Hematopoietic multipotent progenitor cell treated with erythropoietin and hydrocortisone succinate and interleukin-3 and kit ligand, for 17 days (in vitro differentiated cells): ENCODE data around the gene SNX20.
A peak's percentile ranks its signal among the peaks of the same experiment; 100 is the strongest.

ENCODE experiments used
- DNase-seq: peaks from one replicate; pipeline ENCODE4 v3.0.0-alpha.2; 2015; ENCODE audit warnings: low spot score

The SNX20 gene

DNA sequence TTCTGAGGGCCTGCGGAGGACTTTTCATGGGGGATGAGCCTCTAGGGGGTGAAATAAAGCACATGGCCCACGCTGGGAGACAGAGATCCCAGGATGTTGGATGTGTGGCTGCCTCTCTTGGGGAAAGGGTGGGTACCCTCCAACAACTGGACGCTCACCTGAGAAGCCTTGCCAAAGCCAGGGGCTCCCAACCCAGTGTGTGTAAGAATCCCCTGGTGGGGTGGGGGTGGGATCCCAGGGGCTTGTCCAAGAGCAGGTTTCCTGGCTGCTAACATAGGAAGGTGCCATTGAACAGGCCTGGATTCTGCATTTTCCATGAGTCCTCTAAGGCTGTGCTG is 587 bp downstream of the SNX20 start:
- no peak for DNase-seq

DNA sequence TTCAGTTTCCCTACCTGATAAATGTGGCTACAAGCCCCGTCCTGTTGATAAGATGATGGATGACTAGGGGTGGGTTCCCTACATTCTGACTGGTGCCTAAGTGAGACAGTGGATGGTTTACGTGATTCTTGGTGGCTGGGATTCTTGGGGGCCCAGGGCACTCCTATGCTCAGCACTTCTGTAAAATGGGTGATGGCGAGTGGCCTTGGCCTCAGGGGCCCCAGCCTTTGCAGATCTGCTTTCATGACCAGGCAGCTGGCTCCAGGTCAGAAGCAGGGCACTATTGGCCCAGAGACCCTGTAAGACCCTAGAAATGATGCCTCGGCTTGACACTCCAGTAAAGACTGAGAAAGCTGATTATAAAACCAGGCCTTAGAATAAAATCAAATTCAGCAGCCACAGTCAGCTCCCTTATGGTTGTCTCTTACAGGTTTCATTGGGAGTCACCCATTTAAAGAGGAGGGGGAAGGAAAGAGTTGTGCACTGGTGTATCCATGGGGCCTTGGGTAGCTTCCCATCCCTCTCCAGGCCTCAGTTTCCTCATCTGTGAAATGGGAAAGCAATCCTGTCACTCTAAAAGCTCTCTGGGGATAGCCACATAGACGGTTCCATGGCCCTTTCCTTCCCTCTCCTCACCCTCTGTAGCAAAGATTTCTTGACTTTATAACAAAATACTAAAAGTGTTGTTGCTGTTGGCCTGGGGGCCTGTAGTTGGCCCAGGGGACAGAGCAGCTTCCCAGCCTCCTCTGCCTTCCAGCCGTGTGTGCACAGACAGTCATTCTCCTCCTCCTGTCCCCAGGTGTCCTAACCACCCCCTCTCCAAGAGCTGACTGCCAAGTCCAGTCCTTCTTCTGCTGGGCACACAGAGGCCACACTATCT is 1.2 kb downstream of the SNX20 start:
- DNase-seq = no peak

DNA sequence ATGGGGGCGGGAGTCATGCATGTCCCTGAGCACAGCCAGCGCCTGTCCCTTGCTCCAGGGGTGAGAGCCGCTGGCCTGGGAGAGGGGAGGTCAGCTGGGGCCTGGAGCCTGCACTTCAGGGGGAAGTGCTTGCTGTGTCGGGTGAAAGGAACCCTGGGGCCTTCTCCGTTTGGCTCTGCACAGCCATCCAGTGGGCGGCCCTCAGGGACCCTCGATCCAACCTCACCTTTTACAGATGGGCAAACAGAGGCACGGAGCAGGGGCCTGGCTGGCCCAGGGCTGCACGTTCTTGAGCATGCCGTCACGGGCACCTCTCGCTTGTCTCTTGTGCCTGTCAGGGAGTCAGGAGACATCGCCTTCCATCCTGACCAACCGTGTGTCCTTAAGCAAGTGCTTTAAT is 1.8 kb downstream of the SNX20 start:
- no peak for DNase-seq

DNA sequence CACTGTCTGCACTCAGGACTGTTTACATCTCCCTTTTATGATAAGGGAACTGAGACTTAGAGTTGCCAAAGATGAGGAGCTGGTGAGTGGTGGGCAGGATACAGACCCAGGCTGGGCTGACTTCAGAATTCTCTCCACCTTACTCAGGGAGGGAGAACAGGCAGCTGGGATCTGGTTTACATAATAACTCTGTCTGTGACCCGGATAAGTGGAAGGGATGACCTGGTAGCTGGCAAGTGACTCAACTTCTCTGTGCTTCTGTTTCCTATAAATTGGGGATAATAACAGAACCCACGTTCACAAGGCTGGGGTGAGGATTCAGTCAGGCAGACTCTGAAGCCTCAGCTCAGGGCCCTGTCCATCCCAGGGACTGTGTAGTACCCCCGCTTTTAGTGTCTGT is 2.6 kb downstream of the SNX20 start:
- no peak for DNase-seq

DNA sequence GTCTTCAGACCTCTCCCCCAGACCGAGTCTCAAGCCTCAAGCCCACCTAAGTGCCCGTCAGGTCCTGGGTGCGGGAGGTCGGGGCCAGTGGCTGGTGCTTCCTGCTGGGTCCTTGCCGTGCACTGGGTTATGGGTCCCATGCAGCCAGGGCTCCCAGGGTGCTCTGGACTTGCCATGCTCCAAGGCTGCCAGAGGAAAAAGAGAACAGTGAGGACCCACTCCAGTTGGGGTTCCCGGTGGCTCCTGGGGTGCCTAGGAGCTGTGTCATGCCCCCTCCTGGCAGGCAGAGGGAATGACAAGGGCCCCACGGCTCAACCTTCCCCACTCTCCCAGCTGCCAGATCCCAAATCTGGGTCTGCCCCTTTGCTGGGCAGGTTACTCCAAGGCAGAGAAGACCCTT is 3.8 kb downstream of the SNX20 start:
- DNase-seq = no peak

DNA sequence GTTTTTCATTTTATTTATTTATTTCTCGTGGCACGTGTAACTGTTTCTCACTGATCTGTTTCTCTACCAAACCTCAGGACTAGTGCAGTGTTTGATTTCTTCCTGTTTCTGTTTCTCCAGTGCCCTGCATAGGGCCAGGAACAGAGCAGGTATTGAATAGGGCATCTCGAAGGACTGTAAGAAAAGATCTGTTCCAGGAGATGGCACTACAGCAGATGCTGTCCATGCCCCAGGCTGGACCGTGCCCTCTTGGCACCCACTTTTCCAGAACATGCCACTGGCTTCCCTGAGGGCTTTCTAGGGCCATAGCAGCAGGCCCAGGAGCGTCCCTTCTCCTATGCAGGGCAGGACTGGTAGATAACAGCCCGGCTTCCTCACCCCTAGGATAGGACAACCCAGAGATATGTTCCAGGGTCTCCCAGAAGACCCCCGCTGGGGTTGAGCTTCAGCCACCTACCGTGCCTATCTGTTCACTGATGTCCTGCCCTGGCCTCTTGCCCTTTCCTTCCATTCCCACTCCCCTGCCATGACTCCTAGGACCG is 4.4 kb downstream of the SNX20 start:
- DNase-seq = no peak

DNA sequence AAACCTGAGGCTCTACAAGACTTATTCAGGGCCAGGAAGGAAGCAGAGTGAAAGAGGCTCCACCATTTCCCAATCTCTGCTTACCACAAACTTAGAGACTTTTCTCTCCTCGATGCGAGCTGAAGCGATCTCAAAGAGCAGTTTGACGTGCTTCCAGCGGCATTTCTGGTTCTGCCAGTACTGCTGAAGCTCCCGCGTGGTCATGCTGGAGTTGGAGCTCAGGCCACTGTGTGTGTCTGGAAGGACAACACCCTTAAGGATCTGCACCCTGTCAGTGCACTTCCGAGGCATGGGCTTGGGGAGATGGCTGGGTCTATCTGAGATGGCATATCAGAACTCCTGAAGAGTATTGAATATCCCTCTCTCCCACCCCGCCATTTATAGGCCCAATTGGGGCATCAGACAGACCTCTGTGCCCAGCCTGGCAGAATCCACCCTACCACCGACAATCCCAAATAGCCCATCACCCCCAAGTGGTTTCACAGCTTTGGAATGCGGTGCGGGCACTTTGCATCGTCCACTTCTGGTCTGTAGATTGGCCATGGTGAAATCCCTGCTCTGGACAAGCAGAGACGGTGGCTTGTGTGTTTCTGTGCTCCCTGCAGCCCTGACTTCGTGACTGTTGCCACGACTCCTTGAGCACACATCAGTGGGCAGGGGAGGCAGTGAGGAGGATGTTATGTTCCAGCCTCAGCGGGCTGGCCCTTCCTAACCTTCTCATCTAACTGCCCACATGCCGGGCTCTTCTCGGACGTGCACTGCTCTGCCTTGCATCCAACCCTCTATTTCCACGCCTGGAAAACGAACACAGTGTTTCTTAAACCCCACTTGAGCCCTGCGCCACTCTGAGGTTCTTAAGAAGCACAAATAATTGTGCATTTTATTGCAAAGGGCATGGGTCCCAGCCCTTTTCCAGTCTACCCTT is 5.2 kb downstream of the SNX20 start:
- DNase-seq = no peak

DNA sequence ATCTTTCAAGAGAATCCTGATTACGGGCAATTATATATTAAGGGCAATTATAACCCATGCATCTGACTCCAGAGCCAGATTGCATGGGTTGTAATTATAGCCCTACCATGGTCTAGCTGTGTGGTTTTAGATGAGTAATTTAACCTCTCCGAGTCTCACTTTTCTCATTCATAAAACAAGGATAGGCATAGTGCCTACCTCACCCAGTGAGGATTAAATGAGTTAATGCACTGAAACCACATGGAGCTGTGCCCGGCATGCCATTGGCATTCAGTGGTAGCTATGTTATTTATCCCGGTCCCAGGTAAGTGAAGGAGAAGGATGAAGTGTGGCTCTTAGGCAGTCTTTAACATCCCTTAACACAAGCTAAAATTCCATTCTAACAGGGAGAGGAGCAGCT is 6.3 kb downstream of the SNX20 start:
- no peak for DNase-seq

DNA sequence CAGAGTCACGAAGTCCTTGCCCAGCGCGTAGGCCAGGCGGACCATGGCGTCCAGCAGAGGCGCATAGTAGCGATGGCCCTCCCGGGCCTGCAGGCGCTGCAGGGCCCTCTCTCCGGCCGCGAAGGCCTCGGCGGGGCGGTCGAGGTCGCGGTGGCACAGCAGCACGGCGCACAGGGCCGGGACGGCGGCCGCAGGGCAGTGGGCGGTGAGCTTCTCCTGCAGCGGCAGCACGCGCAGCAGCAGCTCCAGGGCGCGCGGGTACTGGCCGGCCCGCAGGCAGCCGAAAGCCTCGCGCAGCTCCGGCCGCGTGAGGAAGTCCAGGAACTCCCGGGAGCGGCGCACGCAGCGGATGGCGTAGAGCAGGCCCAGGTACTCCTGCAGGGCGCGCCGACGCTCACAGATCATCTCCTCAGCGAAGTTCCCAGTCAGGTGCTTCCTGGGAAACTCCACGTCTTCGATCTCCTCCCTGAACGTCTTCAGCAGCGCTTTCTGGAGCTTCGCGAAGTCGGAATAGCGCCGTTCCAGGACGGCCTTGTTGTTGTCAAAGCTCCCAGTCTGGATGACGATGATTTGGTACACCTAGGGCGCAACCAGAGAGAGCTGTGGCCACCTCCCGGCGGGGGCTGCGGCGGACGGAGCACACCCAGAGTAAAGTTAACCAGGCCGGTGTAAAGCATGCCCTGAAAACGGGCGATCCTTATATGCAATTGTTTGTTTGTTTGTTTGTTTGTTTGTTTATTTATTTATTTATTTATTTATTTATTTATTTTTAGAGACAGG is 7.4 kb downstream of the SNX20 start:
- no peak for DNase-seq

DNA sequence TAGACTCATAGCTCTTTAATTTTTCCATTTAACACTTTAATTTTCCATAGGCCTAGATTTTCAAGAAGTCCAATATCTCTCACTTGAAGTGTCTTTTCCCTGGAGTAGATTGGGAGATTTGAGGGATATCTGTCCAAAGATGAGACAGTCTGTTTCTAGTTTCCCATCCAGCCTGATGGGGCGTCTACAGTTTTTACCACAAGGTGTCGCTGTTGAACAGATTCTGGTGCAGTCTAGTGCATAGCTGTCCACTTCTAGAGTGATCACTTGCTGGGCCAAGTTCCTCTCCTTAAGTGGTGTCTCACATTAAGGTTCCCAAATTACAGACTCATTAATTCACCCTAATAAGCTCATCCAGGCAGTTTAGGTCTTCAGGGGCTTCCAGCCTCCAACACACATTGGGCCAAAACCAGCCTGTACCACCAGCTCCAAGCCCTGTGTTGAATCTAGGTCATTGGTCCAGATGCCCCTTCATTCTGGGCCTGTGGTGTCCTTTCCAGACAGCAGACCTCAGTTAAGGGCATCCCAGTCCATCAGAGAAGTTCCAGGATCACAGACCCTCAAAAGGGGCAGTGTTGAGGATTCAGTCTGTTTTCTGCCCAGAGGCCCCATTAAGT is 9.4 kb downstream of the SNX20 start:
- peak; percentile 50 for DNase-seq

DNA sequence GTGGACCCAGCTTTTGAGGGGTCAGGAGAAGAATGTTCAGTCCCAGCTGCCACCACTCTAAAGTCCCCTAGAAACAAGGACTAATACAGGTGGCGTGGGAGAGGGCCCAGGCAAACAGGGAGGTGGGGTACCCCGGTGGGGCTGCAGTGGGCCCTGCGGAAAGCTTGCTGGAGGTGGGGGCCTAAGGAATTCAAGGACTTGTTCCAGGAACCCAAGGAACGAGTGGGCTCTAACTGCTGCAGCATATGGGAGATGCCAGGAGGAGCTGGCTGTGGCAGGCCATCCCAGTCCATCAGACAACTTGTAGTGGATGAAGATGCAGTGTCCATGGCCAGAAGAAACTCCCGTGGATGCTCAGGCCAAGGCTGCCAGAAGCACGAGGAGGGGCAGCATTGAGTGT is 10.6 kb downstream of the SNX20 start:
- no peak for DNase-seq

DNA sequence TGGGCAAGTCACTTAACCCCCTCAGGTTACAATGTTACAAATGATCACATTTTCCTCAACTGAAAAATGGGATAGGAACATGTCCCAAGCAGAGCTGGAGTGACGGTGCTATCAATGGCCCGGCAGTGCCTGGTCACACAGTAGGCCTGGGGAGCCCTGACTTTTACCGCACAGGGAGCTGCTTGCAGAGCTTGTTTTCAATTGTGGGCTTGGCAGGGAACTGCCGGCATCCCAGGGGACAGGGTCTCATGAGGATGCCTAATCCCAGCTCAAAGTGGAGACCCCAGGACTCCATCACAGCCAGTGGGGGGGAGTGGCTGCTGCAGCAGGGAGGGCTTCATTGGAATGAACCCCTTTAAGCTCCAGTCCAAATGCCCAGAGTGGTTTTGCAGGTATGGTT is 11.4 kb downstream of the SNX20 start:
- DNase-seq = no peak

DNA sequence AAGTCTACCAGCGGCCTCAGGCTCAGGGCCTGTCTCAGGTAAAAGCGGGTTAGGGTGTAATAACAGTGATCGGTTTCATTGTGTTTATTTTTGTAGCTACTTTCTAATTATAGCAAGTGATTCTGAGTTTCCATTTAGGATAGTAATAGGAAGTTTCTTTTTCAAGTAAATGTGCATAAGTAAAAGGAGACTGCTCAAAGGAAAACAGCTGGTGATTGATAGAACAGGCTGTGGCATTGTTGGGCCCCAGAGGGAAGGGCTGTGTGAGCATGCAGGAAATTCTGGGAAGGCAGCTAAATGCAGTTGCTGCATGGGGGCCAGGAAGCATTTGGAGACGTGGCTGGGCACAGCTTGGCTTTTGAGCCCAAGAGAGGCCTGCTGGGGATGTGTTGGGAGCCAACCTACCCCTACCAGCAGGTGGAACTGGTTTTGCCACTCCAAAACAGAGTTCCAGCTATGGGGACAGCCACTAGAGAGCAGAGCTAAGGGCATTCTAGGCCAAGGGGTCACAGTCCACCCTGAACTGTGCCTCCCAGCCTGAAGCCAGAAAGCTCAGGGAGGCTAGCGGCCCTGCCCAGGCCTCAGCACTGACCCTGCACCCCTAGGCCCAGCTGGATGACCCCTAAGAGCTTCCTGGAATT is 12.6 kb downstream of the SNX20 start:
- DNase-seq = no peak

DNA sequence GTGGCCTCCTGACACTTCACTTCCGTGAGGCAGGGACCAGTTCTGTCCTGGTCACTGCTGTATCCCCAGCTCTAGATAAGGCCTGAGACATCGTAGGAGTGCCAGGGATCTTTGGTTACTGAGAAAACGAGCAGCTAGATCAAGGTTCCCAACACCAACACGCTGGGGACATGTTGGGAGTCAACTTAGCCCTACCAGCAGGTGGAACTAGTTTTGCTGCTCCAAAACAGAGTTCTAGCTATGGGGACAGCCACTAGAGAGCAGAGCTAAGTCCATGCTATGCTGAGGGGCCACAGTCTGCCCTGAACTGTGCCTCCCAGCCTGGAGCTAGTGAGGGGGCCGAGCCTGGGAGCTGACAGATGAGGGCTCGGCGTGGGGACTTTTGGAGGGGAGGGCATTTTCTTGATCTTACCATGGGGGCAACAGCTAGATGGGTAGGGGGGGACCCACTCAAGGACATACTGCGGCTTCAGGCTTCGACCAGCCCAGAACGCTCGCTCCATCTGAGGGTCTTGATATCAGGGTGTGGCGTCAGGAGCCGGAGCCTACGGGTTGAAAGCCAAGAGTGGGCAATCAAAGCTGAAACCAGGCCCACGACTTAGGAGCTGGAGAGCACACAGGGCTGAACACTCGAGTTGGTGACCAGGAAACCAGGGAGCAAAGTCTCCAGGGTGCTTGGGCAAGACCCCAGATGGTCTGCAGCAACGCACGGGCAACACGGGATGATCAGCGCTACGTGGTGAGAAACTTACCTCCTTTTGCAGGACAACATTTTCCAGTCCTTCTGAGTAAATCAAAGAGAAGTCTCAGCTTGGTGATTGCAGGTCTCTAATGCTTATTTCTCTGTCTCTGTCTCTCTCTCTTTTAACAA is 13.4 kb downstream of the SNX20 start:
- DNase-seq = no peak

DNA sequence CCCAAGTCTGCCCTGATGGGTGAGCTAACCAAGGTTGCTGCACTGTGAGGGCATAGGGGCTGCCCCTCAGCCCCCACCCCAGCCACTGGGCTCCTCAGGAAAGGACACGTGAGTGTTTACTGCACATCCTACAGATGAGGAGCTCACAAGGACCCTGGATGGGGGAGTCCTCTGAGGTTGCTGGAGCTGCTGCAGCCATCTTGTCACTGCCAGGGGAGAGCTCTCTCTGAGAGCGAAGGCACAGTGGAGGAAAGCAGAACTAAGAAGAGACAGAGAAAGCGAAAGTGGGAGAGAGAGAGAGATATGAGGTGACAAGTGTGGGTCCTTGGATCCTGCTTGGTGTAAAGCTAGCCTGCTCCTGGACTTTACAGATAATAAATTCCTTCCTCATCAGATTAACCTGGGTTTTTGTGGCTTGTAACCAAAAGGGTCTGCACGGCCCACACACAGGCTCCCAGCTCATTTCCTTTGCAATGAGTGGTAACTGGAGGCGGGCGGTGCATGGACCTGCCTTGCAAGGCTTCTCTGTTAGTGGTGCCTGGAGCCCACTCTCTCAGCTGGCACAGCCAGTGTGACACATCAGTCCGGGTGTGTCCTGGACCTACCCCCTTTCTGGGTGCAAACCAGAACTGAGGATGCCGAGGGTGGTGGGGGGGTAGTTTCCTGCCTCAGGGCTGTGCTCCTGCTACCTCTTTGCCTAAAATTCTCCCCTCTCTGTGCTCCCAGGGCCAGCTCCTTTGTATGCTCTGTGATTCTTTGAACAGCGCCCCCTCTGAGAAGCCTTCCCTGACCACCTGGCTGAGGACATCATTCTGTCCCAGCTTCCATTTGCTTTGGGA is 14.2 kb downstream of the SNX20 start:
- DNase-seq = no peak

DNA sequence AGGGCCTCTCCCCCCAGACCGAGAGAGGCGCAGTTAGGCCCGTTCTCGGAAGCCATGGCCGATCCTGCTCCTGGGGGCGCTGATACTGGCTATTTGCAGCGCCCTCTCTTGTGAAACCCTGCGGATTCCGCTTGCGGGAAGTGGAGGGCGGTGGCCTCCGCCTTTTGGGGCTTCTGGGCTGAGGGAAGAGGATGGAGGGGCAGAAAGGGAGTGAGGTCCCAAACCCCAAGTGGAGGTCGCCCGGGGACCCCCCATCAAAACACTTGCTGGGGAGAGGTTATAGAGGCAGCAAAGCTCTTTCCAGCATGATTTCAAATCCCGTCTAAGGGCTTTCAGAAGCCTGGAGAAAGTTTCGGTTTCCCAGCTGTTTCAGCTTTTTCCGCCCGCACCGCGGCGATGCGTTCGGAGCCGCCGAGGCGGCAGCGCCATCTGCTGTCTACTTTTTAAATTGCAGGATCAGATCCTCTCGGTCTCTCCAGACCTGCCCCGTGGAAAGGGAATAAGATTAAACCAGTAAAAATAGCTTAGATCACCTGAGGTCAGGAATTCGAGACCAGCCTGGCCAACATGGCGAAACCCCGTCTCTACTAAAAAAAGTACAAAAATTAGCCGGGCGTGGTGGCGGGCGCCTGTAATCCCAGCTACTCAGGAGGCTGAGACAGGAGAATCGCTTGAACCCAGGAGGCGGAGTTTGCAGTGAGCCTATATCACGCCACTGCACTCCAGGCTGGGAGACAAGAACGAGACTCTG is 15.8 kb downstream of the SNX20 start:
- DNase-seq = peak; percentile 75

DNA sequence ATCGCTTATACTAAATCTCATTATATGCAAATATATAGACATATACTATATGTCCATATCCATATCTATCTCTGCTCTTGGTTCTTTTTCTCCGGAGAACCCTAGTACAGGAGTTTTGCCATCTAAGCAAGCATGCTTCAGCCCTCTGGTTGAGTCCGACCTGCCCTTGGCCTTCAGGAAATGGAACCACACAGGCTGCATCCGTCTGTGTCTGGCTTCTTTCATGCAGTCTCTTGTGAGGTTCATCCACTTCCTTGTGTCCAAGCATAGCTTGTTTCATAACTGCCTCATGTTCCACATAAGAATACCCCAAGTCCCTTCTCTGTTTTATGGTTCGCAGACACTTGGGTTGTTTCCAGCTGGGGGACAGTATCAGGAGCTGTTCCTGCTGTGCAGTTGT is 16.8 kb downstream of the SNX20 start:
- DNase-seq = no peak

DNA sequence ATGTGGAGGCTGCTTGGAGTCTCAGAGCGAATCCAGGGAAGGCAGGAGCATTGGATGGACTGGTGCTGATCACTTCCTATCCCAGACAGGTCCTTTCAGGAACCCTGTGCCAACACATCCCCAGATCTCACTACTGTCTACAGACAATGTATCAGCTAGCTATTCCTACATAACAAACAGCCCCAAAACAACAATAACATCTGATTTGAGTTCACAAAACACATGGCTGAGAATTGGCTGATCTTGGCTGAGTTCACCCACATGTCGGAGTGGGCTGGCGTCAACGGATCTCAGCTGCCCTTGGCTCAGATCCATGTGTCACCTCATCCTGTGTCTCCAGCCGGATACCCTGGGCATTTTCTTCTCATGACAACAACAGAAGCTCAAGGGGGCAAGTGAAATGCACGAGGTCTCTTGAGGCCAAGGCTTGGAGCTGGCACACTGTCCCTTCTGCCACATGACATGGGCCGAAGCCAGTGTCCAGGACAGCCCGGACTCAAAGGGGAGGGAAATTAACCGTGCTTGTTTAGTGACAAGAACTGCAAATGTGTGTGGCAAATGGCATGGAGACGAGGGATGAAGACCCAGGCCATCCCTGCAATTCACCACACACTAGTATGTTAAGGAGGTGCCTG is 18.7 kb downstream of the SNX20 start:
- DNase-seq = no peak
